Osteoblast (primary cell): Measurements from ENCODE around the gene HEXD. TPM values are rescaled to one million over a fixed set of nuclear protein-coding genes. Genes with fewer than 3 reads are reported as not detected.

ENCODE experiments used
- DNase-seq: peaks from one replicate; pipeline ENCODE4 v3.0.0; 2011; ENCODE audit warnings: low spot score, mixed read lengths; ENCODE audit not compliant: insufficient read length; ENCODE audit errors: missing footprints
- H2AFZ ChIP-seq: 2 replicates; pipeline ENCODE4 v1.6.0; 2011; ENCODE audit warnings: mild to moderate bottlenecking, low read length
- H3K27ac ChIP-seq: 2 replicates; pipeline ENCODE4 v1.5.1; 2011; ENCODE audit warnings: mild to moderate bottlenecking, low read depth, low read length, moderate library complexity
- H3K27me3 ChIP-seq: 2 replicates; pipeline ENCODE4 v1.6.0; 2012; ENCODE audit warnings: mild to moderate bottlenecking, control low read depth, inconsistent platforms, low read length, moderate library complexity; ENCODE audit not compliant: insufficient read depth
- H3K36me3 ChIP-seq: 2 replicates; pipeline ENCODE4 v1.5.1; 2011; ENCODE audit warnings: mild to moderate bottlenecking, low read length, control low read depth, moderate library complexity; ENCODE audit not compliant: insufficient read depth
- H3K4me1 ChIP-seq: 2 replicates; pipeline ENCODE4 v1.5.1; 2011; ENCODE audit warnings: mild to moderate bottlenecking, low read length, control low read depth, moderate library complexity; ENCODE audit not compliant: insufficient read depth
- H3K4me2 ChIP-seq: 2 replicates; pipeline ENCODE4 v1.6.0; 2011; ENCODE audit warnings: mild to moderate bottlenecking, low read length; ENCODE audit not compliant: insufficient read depth
- H3K4me3 ChIP-seq: fragments of 200-600 bp; sonication (generic); 3 replicates; pipeline ENCODE4 v1.5.1; 2012; ENCODE audit warnings: mild to moderate bottlenecking, low read length, inconsistent platforms; ENCODE audit not compliant: insufficient read depth
- H3K79me2 ChIP-seq: 2 replicates; pipeline ENCODE4 v1.6.0; 2012; ENCODE audit warnings: mild to moderate bottlenecking, low read length, control low read depth, inconsistent platforms; ENCODE audit not compliant: insufficient read depth
- H3K9me3 ChIP-seq: 2 replicates; pipeline ENCODE4 v1.5.1; 2011; ENCODE audit warnings: low read depth, low read length, control low read depth
- H4K20me1 ChIP-seq: 2 replicates; pipeline ENCODE4 v1.6.0; 2012; ENCODE audit warnings: mild to moderate bottlenecking, low read length, control low read depth; ENCODE audit not compliant: insufficient read depth
- small RNA-seq: library from RNA; depleted of rRNA; stranded (forward); fragments of <200 nt; gene quantifications from one replicate; pipeline ENCODE3, GENCODE V24; 2012
- total RNA-seq: library from RNA; depleted of rRNA; stranded (reverse); fragments of >200 nt; gene quantifications from 2 replicates; pipeline ENCODE4 v1.2.3, GENCODE V29; 2012
- TF ChIP-seq, protein P1 (sequence below): IDR thresholded peaks from 2 replicates; pipeline ENCODE4 v1.5.1; 2011; ENCODE audit warnings: mild to moderate bottlenecking, low read depth, low read length, moderate library complexity; ENCODE audit errors: extremely low read depth

The HEXD gene
- total RNA-seq, 1 donor, result 20.3 TPM

DNA sequence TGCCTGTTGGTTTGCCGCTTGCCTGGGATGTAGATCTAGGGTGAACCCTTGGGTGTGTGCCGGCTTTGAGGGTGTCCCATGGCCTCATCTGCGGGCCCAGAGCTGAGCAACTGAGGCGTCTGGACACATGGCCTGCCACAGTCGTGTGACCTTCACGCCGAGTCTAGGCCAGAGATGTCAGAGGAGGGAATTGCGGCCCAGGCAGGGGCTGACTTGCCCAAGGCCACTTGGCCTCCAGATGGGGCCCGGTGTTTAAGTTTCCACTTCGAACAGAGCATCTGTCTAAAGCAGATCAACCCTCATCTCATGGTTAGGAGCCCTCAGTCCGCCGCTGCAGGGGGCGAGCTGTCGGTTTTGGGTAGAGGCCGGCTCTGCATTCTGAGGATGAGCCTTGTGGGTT lies 73.4 kb downstream of the HEXD start:
- Histone ChIP-seq H3K27me3 (no peaks in the 10 kb centered on the region), H3K4me3 (no peak overlapping the region), H3K36me3 (no peaks in the 10 kb centered on the region), H3K79me2 (no peaks in the 10 kb centered on the region), H3K4me2 (no peak overlapping the region), H3K4me1 (peaks cover 32% of the 10 kb centered on the region), H3K27ac (no peak overlapping the region), H3K9me3 (no peaks in the 10 kb centered on the region), H2AFZ (no peak overlapping the region), H4K20me1 (peaks cover 3% of the 10 kb centered on the region)
- TF ChIP-seq, protein P1, sequence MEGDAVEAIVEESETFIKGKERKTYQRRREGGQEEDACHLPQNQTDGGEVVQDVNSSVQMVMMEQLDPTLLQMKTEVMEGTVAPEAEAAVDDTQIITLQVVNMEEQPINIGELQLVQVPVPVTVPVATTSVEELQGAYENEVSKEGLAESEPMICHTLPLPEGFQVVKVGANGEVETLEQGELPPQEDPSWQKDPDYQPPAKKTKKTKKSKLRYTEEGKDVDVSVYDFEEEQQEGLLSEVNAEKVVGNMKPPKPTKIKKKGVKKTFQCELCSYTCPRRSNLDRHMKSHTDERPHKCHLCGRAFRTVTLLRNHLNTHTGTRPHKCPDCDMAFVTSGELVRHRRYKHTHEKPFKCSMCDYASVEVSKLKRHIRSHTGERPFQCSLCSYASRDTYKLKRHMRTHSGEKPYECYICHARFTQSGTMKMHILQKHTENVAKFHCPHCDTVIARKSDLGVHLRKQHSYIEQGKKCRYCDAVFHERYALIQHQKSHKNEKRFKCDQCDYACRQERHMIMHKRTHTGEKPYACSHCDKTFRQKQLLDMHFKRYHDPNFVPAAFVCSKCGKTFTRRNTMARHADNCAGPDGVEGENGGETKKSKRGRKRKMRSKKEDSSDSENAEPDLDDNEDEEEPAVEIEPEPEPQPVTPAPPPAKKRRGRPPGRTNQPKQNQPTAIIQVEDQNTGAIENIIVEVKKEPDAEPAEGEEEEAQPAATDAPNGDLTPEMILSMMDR, result no peak
- peak; percentile 39 for DNase-seq

Small RNA genes within 50 kb of the gene (small RNA-seq; reads per million reads assigned to genes)
- not detected for gene RF00019

Other genes with a start within 250 kb of the HEXD start
- gene CCDC57, start 205.5 kb upstream of the HEXD start, total RNA-seq, result 21.0 and 25.9 TPM in 2 replicates
- gene SLC16A3, start 189.3 kb upstream of the HEXD start, total RNA-seq, result 129 and 222 TPM in 2 replicates
- gene CSNK1D, start 144.6 kb upstream of the HEXD start, total RNA-seq, result 45.4 and 50.3 TPM in 2 replicates
- not detected in 2 replicates for gene CD7, start 100.7 kb upstream of the HEXD start, total RNA-seq
- 5.8 and 11.5 TPM in 2 replicates for gene SECTM1, start 84.6 kb upstream of the HEXD start, total RNA-seq
- under 0.01 and 0.29 TPM in 2 replicates for gene TEX19, start 59.1 kb upstream of the HEXD start, total RNA-seq
- not detected in 2 replicates for gene UTS2R, start 46.6 kb upstream of the HEXD start, total RNA-seq
- gene OGFOD3, start 239 bp downstream of the HEXD start, total RNA-seq, result 25.3 and 27.4 TPM in 2 replicates
- 72.4 and 75.1 TPM in 2 replicates for gene CYBC1, start 32.4 kb downstream of the HEXD start, total RNA-seq
- 34.4 and 36.8 TPM in 2 replicates for gene NARF, start 40.4 kb downstream of the HEXD start, total RNA-seq
- 26.8 and 29.3 TPM in 2 replicates for gene FOXK2, start 101.4 kb downstream of the HEXD start, total RNA-seq
- gene WDR45B, start 230.1 kb downstream of the HEXD start, total RNA-seq, result 66.2 and 66.3 TPM in 2 replicates